ENCODE results near the gene TRAPPC12.

TRAPPC12 gene

DNA sequence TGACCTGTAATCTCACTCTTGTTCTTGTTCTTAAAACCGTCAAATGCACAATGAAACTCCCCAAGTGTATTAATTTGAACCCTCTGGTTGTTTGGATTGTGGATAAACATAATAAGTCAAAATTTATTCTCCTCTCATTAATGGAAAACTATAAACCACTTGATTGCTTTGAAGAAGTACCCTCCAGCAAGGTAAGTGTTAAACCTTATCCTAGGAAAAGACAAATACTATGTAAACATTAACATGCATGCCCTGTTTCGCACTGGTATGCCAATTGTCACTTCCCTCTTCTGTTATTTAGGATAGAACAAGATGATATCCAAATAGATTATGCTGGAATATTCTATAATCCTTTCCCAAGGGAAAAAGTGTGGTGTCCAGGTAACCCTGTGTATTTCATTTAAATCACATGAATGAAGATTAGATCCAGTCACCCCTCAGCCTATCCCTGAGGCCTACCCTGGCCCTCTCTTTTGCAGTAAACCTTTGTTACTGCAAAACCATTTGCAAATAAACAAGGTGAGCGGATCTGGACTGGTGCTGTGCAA is 138.5 kb downstream of the TRAPPC12 start:
- no peak for DNase-seq

GRCh38 chr2:3518496-3519254 is 139.2 kb downstream of the TRAPPC12 start:
- DNase-seq: peak; percentile 96 to 98

GRCh38 chr2:3519255-3520205 is 140.0 kb downstream of the TRAPPC12 start, which contains the start of gene ADI1:
TSS of gene ADI1 (minus strand) at chr2:3519531. CDS start at chr2:3519487, 44 bp downstream.
- peak; percentile 66 to 75 for DNase-seq

DNA sequence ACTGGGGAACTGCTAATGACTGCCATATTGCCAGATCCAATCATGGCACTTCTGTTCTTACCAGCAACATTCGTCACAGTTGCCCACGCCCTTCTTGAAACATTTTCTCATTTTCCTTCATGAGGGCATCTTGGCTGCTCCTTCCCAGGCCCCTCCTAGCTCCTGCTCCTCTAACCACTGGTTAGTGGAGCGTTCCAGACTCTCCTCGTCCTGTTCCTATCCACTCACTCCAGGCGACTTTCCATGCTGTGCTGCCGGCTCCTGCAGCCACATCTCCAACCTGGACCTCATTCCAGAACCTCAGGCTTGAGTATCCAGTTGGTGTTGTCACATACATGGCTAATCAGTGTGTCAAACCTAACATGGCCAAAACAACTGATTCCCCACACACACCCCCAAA is 141.1 kb downstream of the TRAPPC12 start:
- DNase-seq: no peak

GRCh38 chr2:3522961-3523421 is 143.5 kb downstream of the TRAPPC12 start:
- DNase-seq: no peak

- DNase-seq: no peak
Observed at GRCh38 chr2:3523551-3524041, 144.1 kb downstream of the TRAPPC12 start.

DNA sequence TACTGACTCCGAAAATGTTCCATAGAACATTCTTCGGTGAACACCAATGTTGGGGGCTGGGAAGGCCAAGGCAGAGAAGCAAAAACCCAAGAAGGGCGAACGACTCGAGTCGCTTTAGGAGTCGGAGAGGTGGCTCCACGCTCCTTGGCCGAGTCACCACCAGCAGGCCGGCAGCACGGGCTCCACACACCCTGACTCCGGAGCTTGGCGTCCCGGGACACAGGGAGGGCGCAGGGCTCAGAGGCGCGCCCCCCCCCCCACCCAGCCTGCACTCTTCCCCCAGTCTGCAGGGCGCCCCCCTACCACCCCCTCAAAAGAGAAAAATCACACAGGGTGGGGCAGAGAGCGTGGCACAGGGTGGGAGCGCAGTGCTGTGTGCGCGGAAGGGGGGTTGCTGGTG is 147.4 kb downstream of the TRAPPC12 start:
- no peak for DNase-seq

GRCh38 chr2:3527886-3528785 is 148.6 kb downstream of the TRAPPC12 start:
- DNase-seq: no peak

All from activated CD4-positive, alpha-beta T cell treated with anti-CD3 and anti-CD28 coated beads for 4 hours (primary cell).